GM19238 (cell line): Measurements from ENCODE around the gene ASTN2.

ENCODE experiments used
- DNase-seq: peaks from one replicate; pipeline ENCODE4 v3.0.0; 2011; ENCODE audit warnings: low spot score; ENCODE audit not compliant: insufficient read length

Gene ASTN2

DNA sequence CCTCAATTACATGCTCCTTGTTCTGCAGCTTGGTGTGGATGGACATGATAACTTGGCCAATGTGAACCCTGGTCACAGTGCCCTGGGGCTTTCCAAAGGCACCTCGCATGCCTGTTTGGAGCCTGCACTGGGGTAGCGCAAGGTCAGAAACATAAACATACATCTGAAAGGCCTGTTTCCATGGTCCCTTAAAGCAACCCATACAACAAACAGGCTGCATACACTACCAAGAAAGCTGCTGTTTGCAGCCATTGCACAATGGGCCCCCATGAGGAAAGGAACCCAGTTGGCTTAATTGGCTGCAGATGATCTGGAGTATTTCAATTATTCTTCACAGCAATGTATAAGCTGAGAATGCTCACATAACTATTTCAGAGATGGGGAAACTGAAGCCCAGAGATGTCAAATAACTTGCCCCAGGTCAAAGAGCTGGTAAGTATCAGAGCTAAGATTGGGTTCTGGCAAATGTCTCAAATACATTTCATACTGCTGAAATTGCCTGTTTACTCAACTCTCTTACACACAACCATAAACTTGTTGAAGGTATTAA, 233.9 kb downstream of the ASTN2 start:
- DNase-seq = no peak

DNA sequence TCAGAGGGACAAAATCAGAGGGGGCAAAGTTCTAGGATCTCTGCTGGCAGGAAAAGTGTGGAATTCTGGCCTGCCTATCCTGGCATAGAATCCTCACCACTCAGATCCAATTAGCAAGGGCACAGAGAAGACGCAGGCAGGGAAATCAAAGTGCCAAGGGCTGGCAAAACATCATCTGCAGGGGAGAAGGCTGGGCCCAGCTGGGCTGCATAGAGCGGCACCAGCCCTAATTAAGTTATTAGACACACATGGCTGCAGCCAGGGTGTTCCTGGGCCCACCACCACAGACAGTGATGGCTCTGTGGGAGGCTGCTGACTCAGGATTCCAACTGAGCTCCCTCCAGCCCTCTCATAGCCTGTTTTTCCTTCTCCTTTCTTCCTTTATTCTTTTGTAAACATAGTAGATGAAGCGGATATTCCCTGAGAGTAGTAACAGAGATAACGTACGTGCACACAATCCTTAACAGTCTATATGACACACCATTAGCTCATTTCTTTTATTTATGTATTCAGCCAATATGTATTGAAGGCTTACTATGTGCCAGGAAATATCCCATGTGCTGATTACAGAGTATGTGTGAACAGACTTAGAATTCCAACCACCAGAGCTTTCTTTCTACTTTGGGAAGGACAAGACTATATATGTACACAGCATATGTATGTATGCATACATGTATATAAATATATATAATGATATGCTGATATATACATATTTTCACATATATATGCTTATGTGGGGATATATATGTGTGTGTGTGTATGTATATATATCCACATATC, 236.1 kb downstream of the ASTN2 start:
- DNase-seq = no peak

GRCh38 chr9:117170567-117170966, 244.3 kb downstream of the ASTN2 start:
- no peak for DNase-seq

- DNase-seq = no peak
Observed at GRCh38 chr9:117169089-117169621, 245.7 kb downstream of the ASTN2 start.

DNA sequence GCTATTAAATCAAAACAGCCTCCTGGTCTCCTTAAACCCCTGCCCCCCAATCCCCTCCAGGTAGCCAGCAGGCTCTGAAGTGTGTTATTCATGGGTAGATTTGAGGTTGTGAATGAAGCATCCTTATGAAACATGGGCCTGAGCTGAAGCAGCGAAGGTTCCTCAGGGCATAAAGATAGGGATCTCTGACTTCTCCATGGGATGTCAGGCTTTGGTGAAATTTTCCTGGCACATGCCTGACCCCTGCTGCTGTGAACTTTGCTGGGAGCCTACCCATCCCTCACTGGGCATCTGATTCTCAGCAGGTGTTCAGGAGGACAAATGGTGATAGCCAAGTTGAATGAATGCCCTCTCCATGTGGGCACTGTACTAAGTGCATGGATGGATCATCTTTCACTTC, 250.3 kb downstream of the ASTN2 start:
- no peak for DNase-seq

DNA sequence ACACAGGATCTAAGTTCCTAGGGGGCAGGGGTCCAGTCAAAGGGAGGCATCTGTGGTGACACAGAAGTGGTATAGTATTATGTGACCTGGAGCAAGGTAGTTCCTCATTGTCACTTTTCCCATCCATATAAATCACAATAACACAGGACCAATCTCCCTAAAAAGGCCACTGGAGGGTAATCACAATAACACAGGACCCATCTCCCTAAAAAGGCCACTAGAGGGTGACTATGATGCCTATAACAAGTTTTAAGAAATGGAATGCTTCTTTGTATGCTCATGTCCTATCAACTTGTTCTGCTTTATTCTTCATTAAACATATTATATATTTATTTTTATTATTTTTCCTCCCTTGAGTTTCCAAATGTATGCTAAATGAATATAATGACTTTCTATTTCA, 254.6 kb downstream of the ASTN2 start:
- no peak for DNase-seq

DNA sequence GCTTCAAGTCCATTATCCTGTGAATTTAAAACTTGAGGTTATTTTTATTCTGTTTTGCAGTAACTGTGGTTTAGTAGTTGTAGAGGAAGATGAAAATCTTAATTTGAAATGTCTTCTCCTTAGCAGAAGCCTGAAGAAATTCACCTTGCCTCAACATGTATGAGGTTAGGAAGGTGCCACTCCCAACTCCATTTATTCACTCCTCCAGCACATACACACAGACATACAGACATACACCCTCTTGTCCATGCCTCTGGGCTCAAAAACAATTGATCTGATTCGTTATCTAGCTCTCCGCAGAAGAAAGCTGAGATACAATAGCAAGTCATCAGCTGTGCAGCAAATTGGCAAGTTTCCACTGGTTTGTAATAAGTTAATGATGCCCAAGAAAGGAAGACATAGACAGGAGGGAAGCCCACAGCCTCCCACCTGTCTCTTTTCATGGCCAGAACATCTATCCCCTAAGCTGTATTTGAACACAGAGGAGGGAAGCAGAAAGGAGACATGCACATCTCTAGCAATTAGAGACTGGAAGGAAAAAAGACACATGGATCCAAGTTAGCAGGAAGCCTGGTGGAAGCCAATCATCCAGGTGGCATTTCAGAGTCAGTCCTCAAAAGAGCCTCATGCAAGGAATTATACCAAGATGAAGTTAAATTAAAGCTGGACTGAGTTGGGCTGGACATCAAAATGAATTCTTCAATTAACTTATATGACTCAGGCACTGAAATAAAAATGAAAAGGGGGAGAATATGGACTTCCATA, 257.9 kb downstream of the ASTN2 start:
- no peak for DNase-seq

DNA sequence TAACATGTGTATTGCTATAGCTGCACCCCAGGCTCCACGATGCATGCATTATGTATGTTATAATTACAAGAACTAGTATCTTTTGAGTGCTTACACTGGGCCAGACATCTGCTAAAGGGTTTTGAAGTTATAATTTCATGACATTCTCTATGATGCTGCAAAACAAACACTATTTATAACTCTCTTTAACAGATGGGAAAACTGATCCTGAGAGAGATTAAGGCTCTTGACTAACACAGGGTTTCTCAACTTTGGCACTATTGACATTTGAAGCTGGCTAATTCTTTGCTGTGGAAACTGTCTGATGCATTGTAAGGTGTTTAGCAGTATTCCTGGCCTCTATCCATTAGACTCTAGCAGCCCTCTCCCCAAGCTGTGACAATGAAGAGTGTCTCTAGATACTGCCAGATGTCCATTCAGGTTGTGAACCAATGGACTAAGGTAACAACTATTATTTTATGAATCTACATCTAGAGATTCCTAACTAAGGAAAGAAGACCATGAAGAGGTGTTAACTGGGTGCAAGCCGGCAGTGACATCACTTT, 258.6 kb downstream of the ASTN2 start:
- DNase-seq = no peak

- no peak for DNase-seq
Observed at GRCh38 chr9:117153021-117153420, 261.8 kb downstream of the ASTN2 start.

DNA sequence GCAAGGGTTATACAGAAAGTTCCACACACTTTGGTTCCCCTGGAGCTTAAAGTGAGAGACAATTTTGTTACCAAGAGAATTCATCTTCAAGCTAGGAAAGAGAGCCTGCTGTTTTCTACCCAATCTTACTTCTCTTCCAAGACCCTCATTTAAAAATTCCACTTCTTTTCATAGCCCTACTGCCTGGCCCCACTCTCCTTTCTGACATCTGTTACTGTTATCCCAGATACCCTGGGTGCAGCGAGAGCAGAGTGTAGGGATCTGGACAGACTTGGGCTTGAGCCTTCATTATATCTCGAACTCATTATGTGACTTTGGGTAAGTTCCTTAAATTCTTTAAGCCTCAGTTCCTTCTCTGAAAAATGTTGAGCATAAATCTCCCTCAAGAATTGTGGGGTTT, 263.1 kb downstream of the ASTN2 start:
- DNase-seq = no peak

GRCh38 chr9:117149996-117150395, 264.9 kb downstream of the ASTN2 start:
- DNase-seq = no peak

DNA sequence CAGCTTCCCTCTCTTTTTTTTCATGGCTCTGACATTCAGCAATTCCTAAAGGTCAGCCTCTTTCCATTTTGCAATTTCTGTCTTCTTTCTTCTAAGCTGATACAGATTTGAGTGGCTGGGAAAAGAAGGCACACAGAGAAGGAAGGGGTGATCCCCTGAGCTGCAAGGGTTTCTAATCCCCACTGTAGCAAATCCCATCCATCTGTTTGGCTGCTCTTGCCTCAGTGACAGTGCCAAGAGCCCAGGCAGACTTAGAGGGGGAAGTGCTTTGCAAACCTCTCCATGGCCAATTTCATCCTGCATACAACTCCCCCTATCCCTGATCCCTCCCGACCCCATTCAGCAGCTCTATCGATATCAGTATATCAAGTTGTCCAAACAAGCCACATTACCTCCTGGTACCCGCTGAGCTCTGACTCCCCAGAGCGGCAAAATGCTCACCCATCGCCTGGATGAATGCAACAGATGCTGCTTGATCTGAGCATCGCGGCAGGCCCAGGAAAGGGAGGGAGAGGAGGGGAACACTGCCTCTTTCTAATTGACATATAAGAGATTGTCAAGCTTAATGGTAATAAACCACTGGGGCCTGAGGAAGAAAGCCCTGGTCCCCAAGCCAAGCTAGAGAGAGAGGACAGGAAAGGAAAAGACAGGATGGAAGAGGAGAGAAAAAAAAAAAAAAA, 268.9 kb downstream of the ASTN2 start:
- no peak for DNase-seq

GRCh38 chr9:117145081-117145480, 269.8 kb downstream of the ASTN2 start:
- no peak for DNase-seq

- no peak for DNase-seq
Observed at GRCh38 chr9:117138231-117138630, 276.6 kb downstream of the ASTN2 start.

GRCh38 chr9:117136461-117136860, 278.4 kb downstream of the ASTN2 start:
- no peak for DNase-seq

DNA sequence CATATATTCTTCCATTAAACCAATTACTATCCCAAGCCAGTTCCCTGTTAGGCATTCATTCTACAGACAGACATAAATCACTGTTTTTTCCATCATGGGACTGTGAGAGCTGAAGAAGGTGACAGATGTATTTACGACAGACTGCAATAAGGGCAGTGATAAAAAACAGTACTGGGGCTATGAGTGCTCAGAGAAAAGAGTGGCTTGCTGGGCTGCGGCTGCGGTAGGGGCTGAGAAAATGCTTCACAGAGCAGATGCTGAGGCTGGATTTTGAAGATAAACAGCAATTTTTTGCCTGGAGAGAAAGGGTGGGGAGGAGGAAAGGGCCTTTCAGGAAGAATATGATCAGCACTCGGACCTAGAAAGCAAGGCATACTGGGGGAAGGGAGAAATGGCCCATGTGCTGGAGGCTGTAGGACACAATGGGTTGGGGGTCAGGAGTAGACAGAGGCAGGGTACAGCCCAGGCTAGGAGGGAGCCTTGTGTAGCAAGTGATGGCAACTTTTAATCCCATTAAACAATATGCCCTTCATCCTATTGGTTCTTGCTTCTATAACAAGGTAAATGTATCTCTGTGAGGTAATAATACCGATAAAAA, 279.3 kb downstream of the ASTN2 start:
- no peak for DNase-seq

DNA sequence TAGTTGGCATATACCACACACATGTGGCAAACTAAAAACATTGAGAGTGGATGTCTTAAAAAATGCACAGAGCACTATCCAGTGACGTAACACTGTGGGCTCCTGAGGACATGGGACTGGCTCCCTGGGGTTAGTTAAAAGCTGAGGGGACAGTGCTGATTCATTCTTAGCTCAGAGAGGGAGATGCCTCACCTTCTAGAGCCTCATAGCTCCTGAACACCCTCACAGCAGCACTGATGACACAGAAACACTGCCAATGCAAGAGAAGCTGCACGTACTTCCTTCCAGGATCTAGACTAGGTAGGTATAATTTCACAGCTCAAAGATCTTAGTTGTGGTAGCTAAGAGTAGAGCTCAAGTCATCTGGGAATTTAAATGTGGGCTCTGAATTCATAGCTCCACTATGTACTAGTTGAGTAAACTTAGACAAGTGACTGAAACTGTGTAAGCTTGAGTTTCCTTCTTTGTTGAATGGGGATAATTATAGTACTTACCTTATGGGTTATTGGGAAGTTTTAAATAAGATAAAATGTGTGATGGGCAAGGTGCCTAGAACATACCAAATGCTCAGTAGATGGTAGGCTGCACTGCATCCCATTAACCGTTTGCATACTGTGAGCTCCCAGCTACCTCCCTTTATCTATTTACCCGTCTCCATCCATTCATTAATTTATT, 279.9 kb downstream of the ASTN2 start:
- DNase-seq = no peak

- DNase-seq = no peak
Observed at GRCh38 chr9:117126871-117127270, 288.0 kb downstream of the ASTN2 start.

DNA sequence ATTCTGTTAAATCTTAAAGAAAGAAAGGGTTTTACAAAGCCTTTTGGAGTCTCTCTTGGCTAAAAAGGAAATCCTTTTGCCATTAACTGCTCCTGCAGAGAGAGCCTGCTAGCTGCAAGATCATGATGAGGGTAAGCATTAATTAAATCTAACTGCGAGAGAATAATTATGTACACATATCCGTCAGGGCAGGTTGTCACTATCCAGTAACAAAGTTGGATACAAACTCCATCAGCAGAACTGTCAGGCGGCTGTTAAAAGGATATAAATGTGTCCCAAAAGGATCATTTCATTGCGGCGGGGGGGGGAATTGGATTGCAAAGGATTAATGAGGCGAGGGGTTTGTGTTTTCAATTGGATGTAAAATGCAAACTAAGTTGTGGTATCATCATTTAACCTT, 289.3 kb downstream of the ASTN2 start:
- DNase-seq = no peak

DNA sequence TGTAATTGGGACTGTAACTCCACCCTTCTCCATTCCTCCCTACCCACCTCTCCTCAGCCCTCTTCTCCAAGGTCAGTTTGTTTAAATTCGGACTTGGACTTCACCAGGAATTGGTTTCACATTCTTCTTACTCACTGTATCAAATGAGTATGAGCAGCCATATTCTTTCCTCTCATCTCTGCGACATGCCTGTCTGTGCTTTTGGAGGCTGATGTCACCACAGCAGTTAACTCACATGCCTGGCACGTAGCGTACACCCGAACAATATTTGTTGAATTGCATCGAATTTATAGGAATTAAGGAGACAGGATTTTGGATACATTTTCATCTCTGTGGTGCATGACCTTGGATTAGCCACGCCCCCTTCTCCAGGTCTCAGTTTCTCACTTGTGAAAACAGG, 291.1 kb downstream of the ASTN2 start:
- no peak for DNase-seq

GRCh38 chr9:117122953-117123352, 291.9 kb downstream of the ASTN2 start:
- DNase-seq = no peak
